ENCODE measurements around the gene RPL7L1. TPM values are rescaled to one million over a fixed set of nuclear protein-coding genes. Genes with fewer than 3 reads are reported as not detected.

Gene RPL7L1
- total and polyA plus RNA-seq, 2 of the 13 experiments (the other 11 are each of a cell fraction or from before 2014, with no cell fraction given): 51.6 to 179 TPM

DNA sequence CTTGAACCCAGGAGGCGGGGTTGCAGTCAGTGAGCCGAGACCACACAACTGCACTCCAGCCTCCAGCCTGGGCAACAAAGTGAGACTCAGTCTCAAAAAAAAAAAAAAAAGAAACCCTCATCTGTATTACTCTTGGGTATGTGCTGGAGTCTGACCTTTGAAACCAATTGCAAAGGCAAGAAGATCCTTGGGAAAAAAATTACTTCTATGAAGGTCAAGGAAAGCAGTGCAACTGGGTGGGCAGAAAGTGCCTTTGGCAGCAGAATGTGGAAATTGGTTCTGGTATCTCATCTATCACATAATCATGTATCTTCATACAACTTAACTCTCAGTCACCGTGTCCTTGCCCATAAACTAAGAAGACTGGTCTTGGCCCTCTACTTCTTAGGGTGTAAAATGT, 7.7 kb upstream of the RPL7L1 start (continued):
- TF ChIP-seq, protein P1, sequence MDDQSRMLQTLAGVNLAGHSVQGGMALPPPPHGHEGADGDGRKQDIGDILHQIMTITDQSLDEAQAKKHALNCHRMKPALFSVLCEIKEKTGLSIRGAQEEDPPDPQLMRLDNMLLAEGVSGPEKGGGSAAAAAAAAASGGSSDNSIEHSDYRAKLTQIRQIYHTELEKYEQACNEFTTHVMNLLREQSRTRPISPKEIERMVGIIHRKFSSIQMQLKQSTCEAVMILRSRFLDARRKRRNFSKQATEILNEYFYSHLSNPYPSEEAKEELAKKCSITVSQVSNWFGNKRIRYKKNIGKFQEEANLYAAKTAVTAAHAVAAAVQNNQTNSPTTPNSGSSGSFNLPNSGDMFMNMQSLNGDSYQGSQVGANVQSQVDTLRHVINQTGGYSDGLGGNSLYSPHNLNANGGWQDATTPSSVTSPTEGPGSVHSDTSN (CRISPR knock-in tag; IDR thresholded peaks at IDR 0.05; ENCODE audit: borderline replicate concordance): no peak
- TF ChIP-seq U2AF1 (optimal IDR thresholded peaks at IDR 0.05; ENCODE audit: low read depth, low read length) (no peak), ZSCAN20 (CRISPR knock-in tag; IDR thresholded peaks at IDR 0.05; ENCODE audit: borderline replicate concordance) (no peak), ZSCAN29 (CRISPR knock-in tag; conservative IDR thresholded peaks at IDR 0.05) (no peak), RBM39 (IDR thresholded peaks at IDR 0.05; ENCODE audit: low read depth, low read length, poor library complexity, severe bottlenecking) (no peak), SMAD1 (CRISPR knock-in tag; IDR thresholded peaks at IDR 0.05; ENCODE audit: borderline replicate concordance, low read depth) (no peak), REXO4 (CRISPR knock-in tag; IDR thresholded peaks at IDR 0.05; ENCODE audit: borderline replicate concordance) (no peak)
- TF ChIP-seq, protein P2, sequence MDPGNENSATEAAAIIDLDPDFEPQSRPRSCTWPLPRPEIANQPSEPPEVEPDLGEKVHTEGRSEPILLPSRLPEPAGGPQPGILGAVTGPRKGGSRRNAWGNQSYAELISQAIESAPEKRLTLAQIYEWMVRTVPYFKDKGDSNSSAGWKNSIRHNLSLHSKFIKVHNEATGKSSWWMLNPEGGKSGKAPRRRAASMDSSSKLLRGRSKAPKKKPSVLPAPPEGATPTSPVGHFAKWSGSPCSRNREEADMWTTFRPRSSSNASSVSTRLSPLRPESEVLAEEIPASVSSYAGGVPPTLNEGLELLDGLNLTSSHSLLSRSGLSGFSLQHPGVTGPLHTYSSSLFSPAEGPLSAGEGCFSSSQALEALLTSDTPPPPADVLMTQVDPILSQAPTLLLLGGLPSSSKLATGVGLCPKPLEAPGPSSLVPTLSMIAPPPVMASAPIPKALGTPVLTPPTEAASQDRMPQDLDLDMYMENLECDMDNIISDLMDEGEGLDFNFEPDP (CRISPR knock-in tag; conservative IDR thresholded peaks at IDR 0.05): no peak
- TF ChIP-seq, protein P3, sequence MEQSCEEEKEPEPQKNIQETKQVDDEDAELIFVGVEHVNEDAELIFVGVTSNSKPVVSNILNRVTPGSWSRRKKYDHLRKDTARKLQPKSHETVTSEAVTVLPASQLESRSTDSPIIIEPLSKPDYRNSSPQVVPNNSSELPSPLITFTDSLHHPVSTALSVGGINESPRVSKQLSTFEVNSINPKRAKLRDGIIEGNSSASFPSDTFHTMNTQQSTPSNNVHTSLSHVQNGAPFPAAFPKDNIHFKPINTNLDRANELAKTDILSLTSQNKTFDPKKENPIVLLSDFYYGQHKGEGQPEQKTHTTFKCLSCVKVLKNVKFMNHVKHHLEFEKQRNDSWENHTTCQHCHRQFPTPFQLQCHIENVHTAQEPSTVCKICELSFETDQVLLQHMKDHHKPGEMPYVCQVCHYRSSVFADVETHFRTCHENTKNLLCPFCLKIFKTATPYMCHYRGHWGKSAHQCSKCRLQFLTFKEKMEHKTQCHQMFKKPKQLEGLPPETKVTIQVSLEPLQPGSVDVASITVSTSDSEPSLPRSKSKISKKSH (CRISPR knock-in tag; IDR thresholded peaks at IDR 0.05; ENCODE audit: borderline replicate concordance): no peak
- TF ChIP-seq, protein P4, sequence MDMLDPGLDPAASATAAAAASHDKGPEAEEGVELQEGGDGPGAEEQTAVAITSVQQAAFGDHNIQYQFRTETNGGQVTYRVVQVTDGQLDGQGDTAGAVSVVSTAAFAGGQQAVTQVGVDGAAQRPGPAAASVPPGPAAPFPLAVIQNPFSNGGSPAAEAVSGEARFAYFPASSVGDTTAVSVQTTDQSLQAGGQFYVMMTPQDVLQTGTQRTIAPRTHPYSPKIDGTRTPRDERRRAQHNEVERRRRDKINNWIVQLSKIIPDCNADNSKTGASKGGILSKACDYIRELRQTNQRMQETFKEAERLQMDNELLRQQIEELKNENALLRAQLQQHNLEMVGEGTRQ (IDR thresholded peaks at IDR 0.05; ENCODE audit: low read depth, low read length): no peak
- TF ChIP-seq, protein P4 (CRISPR knock-in tag; IDR thresholded peaks at IDR 0.05; ENCODE audit: borderline replicate concordance): no peak
